ENCODE data around the gene SLC25A44. TPM values are rescaled to one million over a fixed set of nuclear protein-coding genes. Genes with fewer than 3 reads are reported as not detected.

The SLC25A44 gene
- 10 to 100 TPM in 3 of 4 donors, 1 to 10 TPM in 1; 7.9 to 22.3 (median 13.1) TPM for total RNA-seq

GRCh38 chr1:156193488-156194299 is at the start of gene SLC25A44:
SLC25A44 (plus strand) TSS chr1:156194104; CDS start chr1:156199848, 5,744 bp downstream.
- no peak for TF ChIP-seq CTCF (IDR thresholded peaks at IDR 0.05; ENCODE audit: low read depth)

GRCh38 chr1:156144742-156145141 is 49.2 kb upstream of the SLC25A44 start:
- TF ChIP-seq CTCF (IDR thresholded peaks at IDR 0.05; ENCODE audit: low read depth) = no peak

GRCh38 chr1:156145650-156146019 is 48.3 kb upstream of the SLC25A44 start:
- no peak for TF ChIP-seq CTCF (IDR thresholded peaks at IDR 0.05; ENCODE audit: low read depth)

- TF ChIP-seq CTCF (IDR thresholded peaks at IDR 0.05; ENCODE audit: low read depth) = no peak
These were observed 47.7 kb upstream of the SLC25A44 start for GRCh38 chr1:156146020-156146768.

GRCh38 chr1:156146769-156147405 is 47.0 kb upstream of the SLC25A44 start:
- TF ChIP-seq CTCF (IDR thresholded peaks at IDR 0.05; ENCODE audit: low read depth) = no peak

GRCh38 chr1:156148216-156148615 is 45.7 kb upstream of the SLC25A44 start:
- TF ChIP-seq CTCF (IDR thresholded peaks at IDR 0.05; ENCODE audit: low read depth) = no peak

Data from subcutaneous adipose tissue (tissue), 4 donors.